Cardiac muscle cell (in vitro differentiated cells and primary cell): ENCODE data around the gene BSG. TPM values are rescaled to one million over a fixed set of nuclear protein-coding genes. Genes with fewer than 3 reads are reported as not detected.
"Not testable (repeated sequence)": the region's sequence is repeated elsewhere in the genome, so short reads cannot be mapped to it uniquely, and the experiment has no call there.

Source experiments
- DNase-seq, 2 donors: peaks; one replicate each; pipeline versions ENCODE4 v3.0.0 to v3.0.0-alpha.2; 2010 to 2017; ENCODE audit warnings: low read depth in 1 of 2, low spot score in 1 of 2
- H3K27ac ChIP-seq: fragments of 200-600 bp; sonication (generic); 2 replicates; pipeline ENCODE4 v1.5.1; 2016
- H3K27me3 ChIP-seq: fragments of 200-600 bp; sonication (generic); 2 replicates; pipeline ENCODE4 v1.6.0; 2016; ENCODE audit warnings: control low read depth
- H3K36me3 ChIP-seq: fragments of 200-600 bp; sonication (generic); 2 replicates; pipeline ENCODE4 v1.5.1; 2016; ENCODE audit warnings: control low read depth
- H3K4me1 ChIP-seq: fragments of 200-600 bp; sonication (generic); 2 replicates; pipeline ENCODE4 v1.8.1; 2017; ENCODE audit warnings: low read depth, mild to moderate bottlenecking, mixed run types
- H3K4me3 ChIP-seq: fragments of 200-600 bp; sonication (generic); 2 replicates; pipeline ENCODE4 v1.5.1; 2016; ENCODE audit warnings: mild to moderate bottlenecking
- H3K9me3 ChIP-seq: fragments of 200-600 bp; sonication (generic); 2 replicates; pipeline ENCODE4 v1.5.1; 2017; ENCODE audit warnings: low read depth, mild to moderate bottlenecking, control low read depth
- polyA plus RNA-seq: library from polyadenylated mRNA; unstranded; fragments of >200 nt; fragmentation: Nextera tagmentation; extraction: Ambion mirVana; gene quantifications from 2 replicates; pipeline ENCODE4 v1.2.1, GENCODE V29; 2016
- total RNA-seq: library from RNA; depleted of rRNA; stranded (reverse); fragments of >200 nt; gene quantifications from 2 replicates; pipeline ENCODE4 v1.2.3, GENCODE V29; 2016
- TF ChIP-seq, protein P1 (sequence below): IDR thresholded peaks from 2 replicates; pipeline ENCODE4 v1.5.1; 2012; ENCODE audit warnings: low read depth, mild to moderate bottlenecking, low read length

BSG gene
- total and polyA plus RNA-seq, 2 experiments from 2014 or later = 826 to 1,204 TPM

DNA sequence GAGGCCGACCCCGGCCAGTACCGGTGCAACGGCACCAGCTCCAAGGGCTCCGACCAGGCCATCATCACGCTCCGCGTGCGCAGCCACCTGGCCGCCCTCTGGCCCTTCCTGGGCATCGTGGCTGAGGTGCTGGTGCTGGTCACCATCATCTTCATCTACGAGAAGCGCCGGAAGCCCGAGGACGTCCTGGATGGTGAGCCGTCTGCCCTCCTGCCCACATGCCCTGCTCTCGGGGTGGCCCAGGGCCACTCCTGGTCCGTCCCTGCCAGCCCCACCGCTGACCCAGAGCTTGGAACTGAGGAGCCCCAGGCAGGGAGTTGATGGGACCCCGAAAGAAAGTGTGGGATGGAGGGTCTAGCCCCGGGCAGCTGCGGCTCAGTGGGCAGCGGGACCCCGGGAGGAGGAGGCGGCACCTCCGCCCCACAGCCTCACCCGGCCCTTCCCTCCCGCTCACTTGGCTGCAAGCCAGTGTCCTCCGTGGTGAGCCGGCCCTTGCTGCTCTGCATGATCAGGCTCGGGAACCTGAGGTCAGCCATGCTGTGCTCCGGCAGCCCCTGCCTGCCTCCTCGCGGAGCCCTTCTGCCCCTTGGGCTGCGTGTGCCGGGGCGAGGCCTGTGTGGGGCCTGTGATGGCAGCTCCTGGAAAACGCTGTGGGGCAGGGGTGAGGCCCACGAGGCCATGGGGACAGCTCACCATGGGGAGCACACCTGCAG, 9.2 kb downstream of the BSG start:
- no peak for DNase-seq
- TF ChIP-seq, protein P1, sequence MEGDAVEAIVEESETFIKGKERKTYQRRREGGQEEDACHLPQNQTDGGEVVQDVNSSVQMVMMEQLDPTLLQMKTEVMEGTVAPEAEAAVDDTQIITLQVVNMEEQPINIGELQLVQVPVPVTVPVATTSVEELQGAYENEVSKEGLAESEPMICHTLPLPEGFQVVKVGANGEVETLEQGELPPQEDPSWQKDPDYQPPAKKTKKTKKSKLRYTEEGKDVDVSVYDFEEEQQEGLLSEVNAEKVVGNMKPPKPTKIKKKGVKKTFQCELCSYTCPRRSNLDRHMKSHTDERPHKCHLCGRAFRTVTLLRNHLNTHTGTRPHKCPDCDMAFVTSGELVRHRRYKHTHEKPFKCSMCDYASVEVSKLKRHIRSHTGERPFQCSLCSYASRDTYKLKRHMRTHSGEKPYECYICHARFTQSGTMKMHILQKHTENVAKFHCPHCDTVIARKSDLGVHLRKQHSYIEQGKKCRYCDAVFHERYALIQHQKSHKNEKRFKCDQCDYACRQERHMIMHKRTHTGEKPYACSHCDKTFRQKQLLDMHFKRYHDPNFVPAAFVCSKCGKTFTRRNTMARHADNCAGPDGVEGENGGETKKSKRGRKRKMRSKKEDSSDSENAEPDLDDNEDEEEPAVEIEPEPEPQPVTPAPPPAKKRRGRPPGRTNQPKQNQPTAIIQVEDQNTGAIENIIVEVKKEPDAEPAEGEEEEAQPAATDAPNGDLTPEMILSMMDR = no peak
- no peak overlapping the region for H3K4me3 ChIP-seq
- H3K27ac ChIP-seq = no peak overlapping the region
- H3K9me3 ChIP-seq = no peaks in the 10 kb centered on the region
- H3K4me1 ChIP-seq = no peaks in the 10 kb centered on the region
- H3K36me3 ChIP-seq = peaks cover 11% of the 10 kb centered on the region
- H3K27me3 ChIP-seq = no peaks in the 10 kb centered on the region

DNA sequence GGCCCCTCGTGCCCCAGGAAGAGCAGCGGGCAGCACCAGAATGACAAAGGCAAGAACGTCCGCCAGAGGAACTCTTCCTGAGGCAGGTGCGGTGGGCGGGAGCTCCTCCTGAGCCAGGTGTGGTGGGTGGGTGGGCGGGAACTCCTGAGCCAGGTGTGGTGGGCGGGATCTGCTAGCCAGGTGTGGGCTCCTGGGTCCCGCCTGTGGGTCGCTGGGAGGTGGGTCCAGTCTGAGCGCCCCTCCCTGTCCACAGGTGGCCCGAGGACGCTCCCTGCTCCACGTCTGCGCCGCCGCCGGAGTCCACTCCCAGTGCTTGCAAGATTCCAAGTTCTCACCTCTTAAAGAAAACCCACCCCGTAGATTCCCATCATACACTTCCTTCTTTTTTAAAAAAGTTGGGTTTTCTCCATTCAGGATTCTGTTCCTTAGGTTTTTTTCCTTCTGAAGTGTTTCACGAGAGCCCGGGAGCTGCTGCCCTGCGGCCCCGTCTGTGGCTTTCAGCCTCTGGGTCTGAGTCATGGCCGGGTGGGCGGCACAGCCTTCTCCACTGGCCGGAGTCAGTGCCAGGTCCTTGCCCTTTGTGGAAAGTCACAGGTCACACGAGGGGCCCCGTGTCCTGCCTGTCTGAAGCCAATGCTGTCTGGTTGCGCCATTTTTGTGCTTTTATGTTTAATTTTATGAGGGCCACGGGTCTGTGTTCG, 10.3 kb downstream of the BSG start:
- peak in 1 of 2 donors; percentile 37 for DNase-seq
- H3K4me3 ChIP-seq = no peak overlapping the region
- no peaks in the 10 kb centered on the region for H3K4me1 ChIP-seq
- H3K9me3 ChIP-seq = no peaks in the 10 kb centered on the region
- H3K36me3 ChIP-seq = peaks cover 11% of the 10 kb centered on the region
- no peak overlapping the region for H3K27ac ChIP-seq
- TF ChIP-seq, protein P1 = no peak
- H3K27me3 ChIP-seq = no peaks in the 10 kb centered on the region

DNA sequence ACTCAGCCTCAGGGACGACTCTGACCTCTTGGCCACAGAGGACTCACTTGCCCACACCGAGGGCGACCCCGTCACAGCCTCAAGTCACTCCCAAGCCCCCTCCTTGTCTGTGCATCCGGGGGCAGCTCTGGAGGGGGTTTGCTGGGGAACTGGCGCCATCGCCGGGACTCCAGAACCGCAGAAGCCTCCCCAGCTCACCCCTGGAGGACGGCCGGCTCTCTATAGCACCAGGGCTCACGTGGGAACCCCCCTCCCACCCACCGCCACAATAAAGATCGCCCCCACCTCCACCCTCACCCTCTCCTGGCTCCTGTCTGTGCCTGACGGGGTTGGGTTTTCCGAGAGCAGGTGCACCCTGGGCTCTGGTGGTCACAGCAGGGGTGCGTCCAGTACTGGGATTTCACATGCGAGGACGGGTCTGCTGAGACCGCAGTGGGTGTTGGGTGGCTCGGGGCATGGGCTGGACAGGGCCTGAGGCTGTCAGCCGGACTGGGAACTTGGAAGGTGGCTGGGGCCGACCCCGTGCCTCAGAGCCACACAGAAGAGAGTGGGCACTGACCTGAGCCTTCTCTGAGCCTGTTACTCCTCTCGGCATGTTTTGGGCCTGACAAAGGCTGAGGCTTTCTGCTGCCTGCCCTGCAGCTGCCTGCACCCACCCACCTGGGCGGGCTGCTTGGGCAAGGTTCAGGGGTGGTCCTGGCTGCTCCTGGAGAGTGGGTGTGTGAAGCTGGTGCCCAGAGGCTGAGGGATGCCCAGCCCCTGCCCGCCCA, 11.0 kb downstream of the BSG start:
- peaks cover 11% of the 10 kb centered on the region for H3K36me3 ChIP-seq
- H3K4me1 ChIP-seq = no peaks in the 10 kb centered on the region
- TF ChIP-seq, protein P1 = no peak
- no peak for DNase-seq
- no peak overlapping the region for H3K27ac ChIP-seq
- H3K4me3 ChIP-seq = no peak overlapping the region
- H3K9me3 ChIP-seq = no peaks in the 10 kb centered on the region
- peaks cover under 1% of the 10 kb centered on the region for H3K27me3 ChIP-seq

DNA sequence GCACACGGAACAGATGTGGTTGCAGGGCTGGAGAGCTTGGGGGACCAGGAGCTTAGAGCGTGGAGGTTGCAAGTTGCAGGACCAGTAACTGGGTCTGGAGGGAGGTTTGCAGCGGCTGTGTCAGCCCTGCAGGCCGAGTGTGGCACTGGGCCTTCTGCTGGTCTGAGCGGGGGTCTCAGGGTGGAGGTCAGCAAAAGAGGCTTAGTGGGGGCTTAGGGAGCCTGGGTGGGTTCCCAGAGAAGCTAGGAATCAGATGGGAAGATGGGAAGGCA, 11.5 kb downstream of the BSG start:
- no peaks in the 10 kb centered on the region for H3K4me1 ChIP-seq
- no peak overlapping the region for H3K4me3 ChIP-seq
- peaks cover 11% of the 10 kb centered on the region for H3K36me3 ChIP-seq
- no peak for DNase-seq
- no peaks in the 10 kb centered on the region for H3K9me3 ChIP-seq
- peaks cover 6% of the 10 kb centered on the region for H3K27me3 ChIP-seq
- TF ChIP-seq, protein P1 = no peak
- no peak overlapping the region for H3K27ac ChIP-seq

DNA sequence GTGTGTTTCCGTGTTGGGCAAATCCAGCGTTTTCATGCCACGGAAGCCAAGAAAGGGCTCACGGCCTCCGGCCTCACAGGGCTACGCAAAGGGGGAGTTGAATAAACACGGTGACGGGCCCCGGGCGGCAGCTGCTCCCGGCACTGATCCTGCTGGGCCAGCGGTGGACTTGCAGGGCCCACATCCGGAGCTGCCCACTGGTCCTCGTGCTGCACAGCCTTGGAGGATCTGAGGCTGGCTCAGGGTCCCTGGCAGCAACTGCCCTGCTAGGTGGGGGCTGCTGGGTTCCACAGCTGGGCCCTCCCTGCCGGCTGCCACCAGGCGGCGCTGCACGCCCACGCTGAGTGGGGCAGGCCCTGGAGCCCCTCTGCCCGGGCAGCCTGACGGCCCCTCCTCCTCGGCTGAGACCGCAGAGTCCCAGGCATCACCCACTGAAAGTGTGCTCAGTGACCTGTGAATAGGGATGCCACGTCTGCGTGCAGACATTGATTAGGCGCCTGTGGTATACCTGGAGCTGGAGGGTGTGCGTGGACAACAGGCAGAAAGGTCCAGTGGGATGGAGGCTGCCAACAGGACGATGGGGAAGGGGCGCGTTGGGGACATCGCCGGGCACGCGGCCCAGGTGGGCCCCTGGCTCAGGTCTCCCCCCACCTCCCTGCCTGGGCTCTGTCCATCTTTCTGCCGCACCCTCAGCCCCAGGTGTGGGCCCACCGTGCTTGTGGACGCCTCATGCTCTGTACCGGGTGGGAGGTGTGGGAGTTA, 12.0 kb downstream of the BSG start:
- H3K27ac ChIP-seq = no peak overlapping the region
- peaks cover 2% of the 10 kb centered on the region for H3K4me1 ChIP-seq
- H3K4me3 ChIP-seq = no peak overlapping the region
- no peaks in the 10 kb centered on the region for H3K9me3 ChIP-seq
- peaks cover 11% of the 10 kb centered on the region for H3K27me3 ChIP-seq
- peaks cover 11% of the 10 kb centered on the region for H3K36me3 ChIP-seq
- TF ChIP-seq, protein P1 = peak; percentile 97
- peak; percentile 66 to 79 for DNase-seq

DNA sequence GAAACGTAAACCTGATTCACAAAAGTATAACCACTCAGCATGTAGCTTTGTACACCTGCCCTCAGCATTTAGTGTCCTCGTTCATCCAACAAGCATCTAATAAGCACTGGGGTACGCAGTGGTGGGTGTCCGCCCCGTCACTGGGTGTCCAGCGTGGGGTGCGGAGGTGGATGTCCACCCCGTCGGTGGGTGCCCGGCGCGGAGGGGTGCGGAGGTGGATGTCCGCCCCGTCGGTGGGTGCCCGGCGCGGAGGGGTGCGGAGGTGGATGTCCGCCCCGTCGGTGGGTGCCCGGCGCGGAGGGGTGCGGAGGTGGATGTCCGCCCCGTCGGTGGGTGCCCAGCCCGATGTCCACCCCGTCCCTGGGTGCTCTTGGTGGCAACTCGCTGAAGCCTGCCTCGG, 12.8 kb downstream of the BSG start:
- DNase-seq = not testable (repeated sequence)

More for the DNA sequence above, 12.8 kb downstream of the BSG start:
- Histone ChIP-seq H3K36me3 (peaks cover 11% of the 10 kb centered on the region), H3K27me3 (peaks cover 12% of the 10 kb centered on the region)
- not testable (repeated sequence) for H3K9me3 ChIP-seq, H3K4me3 ChIP-seq, H3K27ac ChIP-seq, H3K4me1 ChIP-seq
